GM12872 (cell line): ENCODE measurements around the gene VAV3.

Source experiments
- TF ChIP-seq, protein P1 (sequence below): IDR thresholded peaks from 3 replicates; pipeline ENCODE4 v1.5.1; 2011; ENCODE audit warnings: low read depth, mild to moderate bottlenecking, low read length, moderate library complexity; ENCODE audit not compliant: insufficient read depth

The VAV3 gene

DNA sequence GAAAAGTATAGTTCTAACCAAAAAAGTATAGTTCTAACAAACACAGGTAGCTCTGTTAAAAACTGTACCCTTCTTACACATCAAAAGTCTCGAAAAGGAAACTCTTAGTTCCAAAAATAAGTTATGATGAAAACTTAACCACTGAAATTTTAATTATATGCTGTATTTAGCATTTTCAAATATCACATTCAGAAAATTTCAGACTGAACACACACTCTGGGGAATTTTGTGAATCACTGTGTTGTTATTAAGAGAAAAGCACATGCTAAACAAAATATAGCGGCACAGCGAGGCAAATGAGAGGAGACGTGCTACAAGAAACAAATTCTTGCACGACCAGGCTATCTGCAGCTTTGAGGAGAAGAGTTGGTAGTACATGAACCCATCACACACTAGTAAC is 30.4 kb downstream of the VAV3 start:
- TF ChIP-seq, protein P1, sequence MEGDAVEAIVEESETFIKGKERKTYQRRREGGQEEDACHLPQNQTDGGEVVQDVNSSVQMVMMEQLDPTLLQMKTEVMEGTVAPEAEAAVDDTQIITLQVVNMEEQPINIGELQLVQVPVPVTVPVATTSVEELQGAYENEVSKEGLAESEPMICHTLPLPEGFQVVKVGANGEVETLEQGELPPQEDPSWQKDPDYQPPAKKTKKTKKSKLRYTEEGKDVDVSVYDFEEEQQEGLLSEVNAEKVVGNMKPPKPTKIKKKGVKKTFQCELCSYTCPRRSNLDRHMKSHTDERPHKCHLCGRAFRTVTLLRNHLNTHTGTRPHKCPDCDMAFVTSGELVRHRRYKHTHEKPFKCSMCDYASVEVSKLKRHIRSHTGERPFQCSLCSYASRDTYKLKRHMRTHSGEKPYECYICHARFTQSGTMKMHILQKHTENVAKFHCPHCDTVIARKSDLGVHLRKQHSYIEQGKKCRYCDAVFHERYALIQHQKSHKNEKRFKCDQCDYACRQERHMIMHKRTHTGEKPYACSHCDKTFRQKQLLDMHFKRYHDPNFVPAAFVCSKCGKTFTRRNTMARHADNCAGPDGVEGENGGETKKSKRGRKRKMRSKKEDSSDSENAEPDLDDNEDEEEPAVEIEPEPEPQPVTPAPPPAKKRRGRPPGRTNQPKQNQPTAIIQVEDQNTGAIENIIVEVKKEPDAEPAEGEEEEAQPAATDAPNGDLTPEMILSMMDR = no peak

DNA sequence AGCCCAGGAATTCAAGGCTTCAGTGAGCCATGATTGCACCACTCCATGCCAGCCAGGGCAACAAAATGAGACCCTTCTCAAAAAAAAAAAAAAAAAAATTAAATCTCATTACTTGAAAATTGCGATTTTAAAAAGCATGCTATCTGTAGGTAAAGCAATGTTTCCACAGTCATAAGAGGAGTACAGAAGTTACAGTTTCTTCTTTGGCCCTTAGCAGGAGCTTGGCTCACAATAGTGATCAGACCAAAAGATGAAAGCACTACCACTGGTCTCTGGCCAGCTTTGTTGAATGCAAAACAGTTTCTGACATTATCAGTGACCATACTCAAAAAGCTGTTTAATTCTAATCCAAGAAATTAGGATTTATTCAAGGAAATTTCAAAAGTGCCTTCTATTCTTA is 31.2 kb downstream of the VAV3 start:
- TF ChIP-seq, protein P1 = no peak

DNA sequence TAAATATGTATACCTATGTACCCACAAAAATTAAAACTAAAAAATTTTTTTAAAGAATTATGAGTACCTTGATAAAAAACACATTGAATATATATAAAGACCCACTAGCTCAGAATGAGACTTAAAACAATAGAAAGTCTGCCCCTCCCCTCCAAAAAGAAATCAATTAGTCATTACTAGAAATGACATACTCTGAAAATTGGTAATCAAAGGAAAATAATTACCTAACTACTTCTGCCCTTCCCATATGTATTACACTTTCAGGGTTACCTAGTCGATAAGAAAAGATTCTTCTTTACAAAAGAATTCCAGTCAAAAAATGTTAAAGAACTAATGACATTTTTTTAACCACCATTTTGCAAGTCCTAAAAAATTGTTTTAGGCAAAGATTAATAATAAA is 34.7 kb downstream of the VAV3 start:
- TF ChIP-seq, protein P1 = no peak

DNA sequence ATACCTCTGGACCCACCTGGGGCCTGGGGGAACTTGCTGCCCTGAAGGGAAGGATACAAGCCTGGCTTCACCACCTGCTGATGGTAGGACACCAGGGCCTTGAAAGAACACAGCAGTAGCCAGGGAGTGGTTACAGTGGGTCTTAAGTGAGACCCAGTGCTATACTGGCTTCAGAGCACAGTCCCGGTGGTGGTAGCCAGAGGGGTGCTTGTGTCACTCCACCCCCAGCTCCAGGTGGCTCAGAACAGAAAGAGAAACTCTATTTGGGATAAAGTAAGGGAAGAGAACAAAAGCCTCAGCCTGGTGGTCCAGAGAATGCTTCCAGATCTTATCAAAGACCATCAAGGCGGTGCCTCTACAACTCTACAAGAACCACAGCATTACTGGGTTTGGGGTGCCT is 37.2 kb downstream of the VAV3 start:
- TF ChIP-seq, protein P1 = no peak

GRCh38 chr1:107926436-107927080 is 38.4 kb downstream of the VAV3 start:
- TF ChIP-seq, protein P1 = no peak

DNA sequence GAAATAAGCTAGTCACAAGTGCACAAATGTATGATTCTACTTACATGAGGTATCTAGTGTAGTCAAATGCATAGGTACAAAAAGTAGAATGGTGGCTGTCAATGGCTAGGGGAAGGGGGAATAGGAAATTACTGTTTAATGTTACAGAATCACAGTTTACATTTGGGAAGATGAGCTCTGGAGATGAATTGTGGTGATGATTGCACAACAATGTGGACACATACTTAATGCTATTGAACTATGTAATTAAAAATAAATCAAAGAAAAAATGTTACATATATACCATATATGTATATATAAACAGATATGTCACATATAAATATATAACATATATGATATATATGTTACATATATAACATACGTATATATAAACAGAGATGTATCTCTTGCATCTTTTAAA is 39.4 kb downstream of the VAV3 start:
- TF ChIP-seq, protein P1 = no peak

- TF ChIP-seq, protein P1 = no peak
Measured at GRCh38 chr1:107920999-107921398, 44.0 kb downstream of the VAV3 start.
